Endothelial cell of umbilical vein (primary cell): ENCODE data around the gene MAGI1. TPM values are rescaled to one million over a fixed set of nuclear protein-coding genes. Genes with fewer than 3 reads are reported as not detected.

Experiments used
- BruUV-seq: library from RNA; stranded (reverse); fragments of 400-500 nt; replicated peaks from 2 replicates; lab custom pipeline; 2021; lab: Mats Ljungman, UMichigan
- CTCF ChIA-PET: fragments of 300-600, 350-600 bp; sonication (Branson Sonifier 250); formaldehyde crosslinking; loops from one replicate; lab custom pipeline; 2021; ENCODE audit warnings: antibody characterized with exemption, inconsistent platforms; lab: Charles Lee
- POLR2A ChIA-PET: fragments of 300-600, 350-600 bp; sonication (Branson Sonifier 250); formaldehyde crosslinking; loops from one replicate; lab custom pipeline; 2021; ENCODE audit warnings: antibody characterized with exemption, inconsistent platforms; lab: Charles Lee
- DNase-seq: peaks from one replicate; pipeline ENCODE4 v3.0.0-alpha.2; 2011; ENCODE audit warnings: low read depth, low spot score
- FAIRE-seq: peaks from 2 replicates; lab custom pipeline; 2011; peaks lifted over from hg19 to GRCh38; lab: Jason Lieb, UNC
- H2AFZ ChIP-seq: 2 replicates; pipeline ENCODE4 v1.6.0; 2012; ENCODE audit warnings: low read depth, low read length, control low read depth, inconsistent platforms
- H3K27ac ChIP-seq: 2 replicates; pipeline ENCODE4 v1.5.1; 2011; ENCODE audit warnings: low read depth, mild to moderate bottlenecking, control low read depth, low read length, moderate library complexity; ENCODE audit not compliant: insufficient read depth
- H3K27me3 ChIP-seq, 2 experiments: 2 replicates each; pipeline versions ENCODE4 v1.6.0 to v1.6.1; 2011; ENCODE audit warnings: low read length in 2 of 2, mixed read lengths in 1 of 2; ENCODE audit not compliant: control insufficient read depth in 2 of 2, insufficient read depth in 2 of 2
- H3K36me3 ChIP-seq, 2 experiments: 2 replicates in 1 of 2; 3 replicates in 1 of 2; pipeline ENCODE4 v1.5.1; 2011; ENCODE audit warnings: low read length in 2 of 2, mild to moderate bottlenecking in 1 of 2, moderate library complexity in 1 of 2; ENCODE audit not compliant: control insufficient read depth in 2 of 2, insufficient read depth in 2 of 2; ENCODE audit errors: extremely low read depth in 1 of 2
- H3K4me1 ChIP-seq: 3 replicates; pipeline ENCODE4 v1.5.1; 2011; ENCODE audit warnings: mild to moderate bottlenecking, low read length; ENCODE audit not compliant: control insufficient read depth, insufficient read depth; ENCODE audit errors: extremely low read depth
- H3K4me2 ChIP-seq: 2 replicates; pipeline ENCODE4 v1.6.1; 2011; ENCODE audit warnings: low read length, control low read depth, mixed read lengths; ENCODE audit not compliant: insufficient read depth
- H3K4me3 ChIP-seq, 3 experiments: fragments of 200-600 bp in 1 of 3; sonication (generic), shearing (Covaris generic) in 1 of 3; replicated peaks in 1 of 3; 2 replicates each; pipeline ENCODE4 v1.5.1; 2011 to 2016; ENCODE audit warnings: control low read depth in 3 of 3, low read length in 3 of 3, mild to moderate bottlenecking in 2 of 3, inconsistent platforms in 1 of 3, low read depth in 1 of 3, moderate library complexity in 1 of 3; ENCODE audit not compliant: insufficient read depth in 1 of 3
- H3K79me2 ChIP-seq: 2 replicates; pipeline ENCODE4 v1.6.0; 2012; ENCODE audit warnings: low read length, inconsistent platforms; ENCODE audit not compliant: control insufficient read depth, insufficient read depth
- H3K9ac ChIP-seq: replicated peaks from 2 replicates; pipeline ENCODE3; 2011; ENCODE audit warnings: low read length, control low read depth; ENCODE audit not compliant: insufficient read depth; ENCODE audit errors: extremely low read depth
- H3K9me1 ChIP-seq: replicated peaks from 3 replicates; pipeline ENCODE4 v1.6.0; 2011; ENCODE audit warnings: mild to moderate bottlenecking, low read length; ENCODE audit not compliant: control insufficient read depth, insufficient read depth; ENCODE audit errors: extremely low read depth
- H3K9me3 ChIP-seq: replicated peaks from 2 replicates; pipeline ENCODE4 v1.5.1; 2012; ENCODE audit warnings: low read length, inconsistent platforms; ENCODE audit not compliant: control insufficient read depth, insufficient read depth
- H4K20me1 ChIP-seq: replicated peaks from 2 replicates; pipeline ENCODE3; 2011; ENCODE audit warnings: mild to moderate bottlenecking, low read length; ENCODE audit not compliant: control insufficient read depth, insufficient read depth; ENCODE audit errors: extremely low read depth
- EZH2 ChIP-seq: IDR thresholded peaks from 2 replicates; pipeline ENCODE4 v1.6.1; 2012; ENCODE audit warnings: borderline replicate concordance, low read depth, mild to moderate bottlenecking, moderate library complexity, low read length, inconsistent platforms; ENCODE audit not compliant: severe bottlenecking
- FOS ChIP-seq: IDR thresholded peaks from 2 replicates; pipeline ENCODE4 v1.6.1; 2011; ENCODE audit warnings: mild to moderate bottlenecking, low read length, moderate library complexity, borderline replicate concordance; ENCODE audit not compliant: insufficient read depth
- GATA2 ChIP-seq: IDR thresholded peaks from 2 replicates; pipeline ENCODE4 v1.7.0; 2011; ENCODE audit warnings: low read depth, mild to moderate bottlenecking, moderate library complexity, mixed read lengths, low read length; ENCODE audit not compliant: insufficient read length, insufficient read depth
- JUN ChIP-seq: IDR thresholded peaks from 2 replicates; pipeline ENCODE4 v1.6.1; 2011; ENCODE audit warnings: borderline replicate concordance, low read depth; ENCODE audit not compliant: insufficient read length, insufficient read depth
- MYC ChIP-seq: IDR thresholded peaks from one replicate; pipeline ENCODE4 v1.6.1; 2011; ENCODE audit warnings: mild to moderate bottlenecking, low read depth, low read length
- POLR2A ChIP-seq: IDR thresholded peaks from 2 replicates; pipeline ENCODE4 v1.6.1; 2012; ENCODE audit warnings: low read depth, mild to moderate bottlenecking, control low read depth, low read length
- POLR2AphosphoS5 ChIP-seq: IDR thresholded peaks from 2 replicates; pipeline ENCODE4 v1.6.1; 2012; ENCODE audit warnings: low read depth, mild to moderate bottlenecking, control low read depth, low read length, moderate library complexity; ENCODE audit not compliant: insufficient read depth
- dilution Hi-C: fragments of 300-500 bp; cut with MboI; formaldehyde crosslinking; loops from one replicate; pipeline ENCODE4 v1.15.0; 2019; ENCODE audit warnings: low sequenced_read_pairs; ENCODE audit not compliant: extremely low pct_ligation_motif_present
- intact Hi-C: fragments of 100-400 bp; cut with micrococcal nuclease; formaldehyde crosslinking; loops from one replicate; pipeline ENCODE4 v1.10.0; 2022
- polyA plus RNA-seq, 4 experiments: library from polyadenylated mRNA; depleted of rRNA in 3 of 4; stranded (reverse) in 3 of 4; unstranded in 1 of 4; fragments of >200 nt; gene quantifications; 2 replicates each; pipeline versions ENCODE4 v1.2.1 to v1.2.3, GENCODE V29; 2011 to 2012; ENCODE audit warnings: missing spikeins in 1 of 4
- total RNA-seq: library from RNA; stranded (reverse); gene quantifications from 2 replicates; pipeline ENCODE4 v1.2.3, GENCODE V29; 2021
- TF ChIP-seq, protein P1 (sequence below): IDR thresholded peaks from 2 replicates; pipeline ENCODE4 v1.6.1; 2011; ENCODE audit not compliant: insufficient read depth, insufficient read length
- TF ChIP-seq, protein P2 (sequence below), 2 donors: IDR thresholded peaks; 1 replicate in 1 of 2; 2 replicates in 1 of 2; pipeline ENCODE4 v1.5.1; 2011; ENCODE audit warnings: low read length in 2 of 2, mild to moderate bottlenecking in 2 of 2, moderate library complexity in 2 of 2, control low read depth in 1 of 2, inconsistent platforms in 1 of 2, low read depth in 1 of 2; ENCODE audit not compliant: insufficient read depth in 1 of 2; ENCODE audit errors: extremely low read depth in 1 of 2

Gene MAGI1
- total and polyA plus RNA-seq, 2 donors (not counting 3 experiments of a cell fraction or from before 2014, with no cell fraction given) = 10.1 to 47.9 TPM

DNA sequence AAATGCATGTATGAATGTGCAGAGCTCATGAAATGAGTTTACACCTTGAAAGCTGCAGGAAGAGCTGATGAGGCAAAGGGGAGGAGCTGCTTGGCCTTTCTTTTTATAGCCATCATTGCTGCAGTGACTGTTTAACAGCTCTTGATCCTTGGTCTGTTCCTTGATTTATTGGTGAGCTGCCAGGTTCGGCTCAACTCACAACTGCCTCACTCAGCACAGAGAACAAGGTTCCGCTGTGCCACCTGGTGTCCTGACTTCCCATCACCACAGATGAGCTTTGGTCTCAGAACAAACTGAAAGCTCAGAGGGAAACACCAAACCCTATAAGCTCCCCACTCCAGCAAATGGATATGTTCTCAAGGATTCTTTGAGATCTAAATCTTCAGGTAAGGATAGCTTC lies 626.1 kb downstream of the MAGI1 start:
- Histone ChIP-seq H3K4me2 (no peak overlapping the region), H3K27ac (no peak overlapping the region), H3K36me3 (no peaks in the 10 kb centered on the region), H3K4me3 (no peak overlapping the region), H4K20me1 (no peaks in the 10 kb centered on the region), H3K27me3 (no peaks in the 10 kb centered on the region), H3K4me1 (peaks cover 28% of the 10 kb centered on the region), H2AFZ (no peak overlapping the region), H3K9me3 (no peaks in the 10 kb centered on the region), H3K9ac (no peak overlapping the region), H3K9me1 (no peaks in the 10 kb centered on the region), H3K79me2 (no peaks in the 10 kb centered on the region)
- TF ChIP-seq, protein P1, sequence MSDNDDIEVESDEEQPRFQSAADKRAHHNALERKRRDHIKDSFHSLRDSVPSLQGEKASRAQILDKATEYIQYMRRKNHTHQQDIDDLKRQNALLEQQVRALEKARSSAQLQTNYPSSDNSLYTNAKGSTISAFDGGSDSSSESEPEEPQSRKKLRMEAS = no peak
- TF ChIP-seq POLR2AphosphoS5 (no peak), EZH2 (no peak), MYC (no peak), JUN (no peak), FOS (no peak), POLR2A (no peak), GATA2 (no peak)
- TF ChIP-seq, protein P2, sequence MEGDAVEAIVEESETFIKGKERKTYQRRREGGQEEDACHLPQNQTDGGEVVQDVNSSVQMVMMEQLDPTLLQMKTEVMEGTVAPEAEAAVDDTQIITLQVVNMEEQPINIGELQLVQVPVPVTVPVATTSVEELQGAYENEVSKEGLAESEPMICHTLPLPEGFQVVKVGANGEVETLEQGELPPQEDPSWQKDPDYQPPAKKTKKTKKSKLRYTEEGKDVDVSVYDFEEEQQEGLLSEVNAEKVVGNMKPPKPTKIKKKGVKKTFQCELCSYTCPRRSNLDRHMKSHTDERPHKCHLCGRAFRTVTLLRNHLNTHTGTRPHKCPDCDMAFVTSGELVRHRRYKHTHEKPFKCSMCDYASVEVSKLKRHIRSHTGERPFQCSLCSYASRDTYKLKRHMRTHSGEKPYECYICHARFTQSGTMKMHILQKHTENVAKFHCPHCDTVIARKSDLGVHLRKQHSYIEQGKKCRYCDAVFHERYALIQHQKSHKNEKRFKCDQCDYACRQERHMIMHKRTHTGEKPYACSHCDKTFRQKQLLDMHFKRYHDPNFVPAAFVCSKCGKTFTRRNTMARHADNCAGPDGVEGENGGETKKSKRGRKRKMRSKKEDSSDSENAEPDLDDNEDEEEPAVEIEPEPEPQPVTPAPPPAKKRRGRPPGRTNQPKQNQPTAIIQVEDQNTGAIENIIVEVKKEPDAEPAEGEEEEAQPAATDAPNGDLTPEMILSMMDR (IDR thresholded peaks at IDR 0.05; ENCODE audit: extremely low read depth in 1 of 2, insufficient read depth in 1 of 2, low read depth in 1 of 2, low read length in 2 of 2) = no peak
- FAIRE-seq = no peak
- peak; percentile 18 for DNase-seq
- BruUV-seq = no TSS peak
- ChIA-PET POLR2A (no interaction called here), CTCF (interaction anchor here (0.7 to 1.3 kb wide), 6 partner anchors 12 to 880 kb away, joined by 3 to 5 read pairs (median 4); no protein-coding TSS in a partner anchor)
- intact Hi-C loops = loop anchor here (5.0 kb wide), 1 partner anchor 880 kb away; no protein-coding TSS in a partner anchor
- dilution Hi-C loops = no loop called here
